HAP-1 (cell line): ENCODE results near the gene SCT.

Experiments used
- DNase-seq, 2 experiments: peaks; one replicate each; pipeline ENCODE4 v3.0.0-alpha.2; 2016 to 2020; ENCODE audit warnings: low spot score in 2 of 2
- H3K27me3 ChIP-seq: fragments of 250-450 bp; sonication (Bioruptor Pico); 2 replicates; pipeline ENCODE4 v1.5.1; 2020; ENCODE audit warnings: low read depth, mild to moderate bottlenecking, moderate library complexity
- H3K36me3 ChIP-seq: fragments of 250-450 bp; sonication (Bioruptor Pico); replicated peaks from 2 replicates; pipeline ENCODE4 v1.5.1; 2020; ENCODE audit warnings: mild to moderate bottlenecking
- H3K4me1 ChIP-seq: fragments of 250-450 bp; sonication (Bioruptor Pico); 2 replicates; pipeline ENCODE4 v1.5.1; 2020; ENCODE audit warnings: mild to moderate bottlenecking
- H3K4me3 ChIP-seq: fragments of 250-450 bp; sonication (Bioruptor Pico); 2 replicates; pipeline ENCODE4 v1.5.1; 2020; ENCODE audit warnings: mild to moderate bottlenecking, moderate library complexity
- H3K9me3 ChIP-seq: fragments of 250-450 bp; sonication (Bioruptor Pico); 2 replicates; pipeline ENCODE4 v1.5.1; 2020; ENCODE audit warnings: mild to moderate bottlenecking, moderate library complexity
- in situ Hi-C: fragments of 300-500 bp; cut with MboI; formaldehyde crosslinking; loops from 3 replicates; pipeline ENCODE4 v1.14.3; 2020; ENCODE audit warnings: low sequenced_read_pairs, inconsistent platforms, mixed read lengths

SCT gene

DNA sequence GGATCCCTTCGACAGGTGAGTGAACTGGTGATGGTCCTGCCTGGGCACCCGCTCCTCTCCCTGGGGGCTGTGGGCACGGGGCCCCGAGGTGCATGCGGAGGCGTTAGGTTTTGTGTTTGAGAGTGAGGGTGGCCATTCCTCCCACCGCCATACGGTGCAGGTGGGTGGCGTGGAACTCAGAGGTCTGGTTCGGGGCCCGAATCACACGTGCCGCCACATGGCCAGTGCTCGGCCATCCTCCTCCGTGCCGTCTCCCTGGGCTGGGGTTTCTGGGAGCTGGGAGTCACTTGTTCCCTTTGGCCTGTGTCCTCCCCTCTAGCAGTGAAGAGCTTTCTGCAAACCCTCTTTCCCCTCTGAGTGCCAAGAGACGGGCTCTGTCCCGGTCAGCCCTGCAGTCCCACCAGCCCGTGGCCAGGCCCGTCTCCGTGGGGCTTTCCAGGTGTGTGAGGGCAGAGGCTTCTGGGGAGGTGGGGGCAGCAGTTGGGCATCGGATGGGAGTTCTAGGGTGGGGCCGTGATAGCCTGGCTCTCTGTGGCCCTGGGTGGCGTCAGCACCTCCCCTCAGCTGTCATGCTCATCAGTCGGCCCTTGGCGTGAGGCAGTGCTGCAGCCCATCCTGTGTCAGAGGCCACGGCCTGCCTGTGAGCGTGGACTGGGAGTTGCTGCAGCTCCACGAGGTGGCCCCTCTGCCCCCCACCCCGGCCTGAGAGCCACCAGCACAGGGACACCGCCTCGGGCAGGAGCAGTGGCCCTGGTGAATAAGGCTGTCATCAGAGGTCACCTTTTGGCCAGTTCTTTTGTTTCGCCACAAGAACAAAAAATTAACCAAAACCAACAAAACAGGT lies 21.5 kb downstream of the SCT start:
- H3K36me3 ChIP-seq = peaks cover 89% of the 10 kb centered on the region
- no peaks in the 10 kb centered on the region for H3K9me3 ChIP-seq
- H3K4me1 ChIP-seq = no peaks in the 10 kb centered on the region
- in situ Hi-C loops = no loop called here
- H3K27me3 ChIP-seq = no peaks in the 10 kb centered on the region
- H3K4me3 ChIP-seq = no peak overlapping the region
- DNase-seq = no peak

DNA sequence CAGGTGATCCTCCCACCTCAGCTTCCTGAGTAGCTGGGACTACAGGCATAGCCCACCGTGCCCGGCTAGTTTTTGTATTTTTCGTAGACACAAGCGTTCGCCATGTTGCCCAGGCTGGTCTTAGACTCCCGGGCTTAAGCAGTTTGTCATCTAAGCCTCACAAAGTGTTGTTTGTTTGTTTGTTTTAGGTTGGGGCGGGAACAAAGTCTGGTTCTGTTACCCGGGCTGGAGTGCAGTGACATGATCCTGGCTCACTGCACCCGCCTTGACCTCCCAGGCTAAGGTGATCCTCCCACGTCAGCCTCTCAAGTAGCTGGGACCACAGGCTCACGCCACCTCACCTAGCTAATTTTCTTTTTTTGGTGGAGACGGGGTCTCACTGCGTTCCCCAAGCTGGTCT lies 23.8 kb downstream of the SCT start:
- Histone ChIP-seq H3K36me3 (peaks cover 83% of the 10 kb centered on the region), H3K27me3 (no peaks in the 10 kb centered on the region), H3K4me1 (no peaks in the 10 kb centered on the region), H3K4me3 (no peak overlapping the region), H3K9me3 (no peaks in the 10 kb centered on the region)
- DNase-seq = no peak
- in situ Hi-C loops = no loop called here

DNA sequence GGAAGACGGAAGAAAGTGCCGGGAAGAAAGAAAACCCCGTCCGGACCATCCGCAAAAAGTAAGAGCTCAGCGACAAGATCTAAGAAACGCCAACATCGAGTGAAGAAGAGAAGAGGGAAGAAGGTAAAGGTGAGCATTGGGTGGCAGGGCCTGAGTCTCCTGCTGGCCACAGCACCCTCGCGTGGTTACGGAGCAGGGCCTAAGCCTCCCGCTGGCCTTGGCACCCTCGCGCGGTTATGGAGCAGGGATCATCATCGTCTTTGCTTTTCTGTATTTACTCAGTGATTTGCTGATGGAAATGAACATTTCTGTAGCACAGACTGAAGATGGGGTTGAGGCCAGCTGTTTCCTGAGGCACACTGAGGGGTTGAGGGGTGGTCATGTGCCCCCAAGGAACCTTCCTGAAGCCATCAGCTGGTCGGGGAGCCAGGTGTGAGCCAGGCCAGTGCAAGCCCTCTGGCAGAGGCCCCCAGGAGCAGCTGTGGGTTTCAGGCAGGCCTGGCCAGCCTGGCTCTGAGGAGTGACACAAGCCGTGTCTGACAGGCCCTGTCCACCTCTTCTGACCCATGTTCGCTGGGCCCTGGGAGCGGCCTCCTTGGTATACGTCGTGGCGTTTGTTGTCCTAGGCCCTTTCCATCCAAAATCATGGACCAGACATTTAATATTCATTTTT lies 25.3 kb downstream of the SCT start:
- Histone ChIP-seq H3K36me3 (peaks cover 81% of the 10 kb centered on the region), H3K4me3 (no peak overlapping the region), H3K9me3 (no peaks in the 10 kb centered on the region), H3K27me3 (no peaks in the 10 kb centered on the region), H3K4me1 (no peaks in the 10 kb centered on the region)
- no peak for DNase-seq
- in situ Hi-C loops = no loop called here

DNA sequence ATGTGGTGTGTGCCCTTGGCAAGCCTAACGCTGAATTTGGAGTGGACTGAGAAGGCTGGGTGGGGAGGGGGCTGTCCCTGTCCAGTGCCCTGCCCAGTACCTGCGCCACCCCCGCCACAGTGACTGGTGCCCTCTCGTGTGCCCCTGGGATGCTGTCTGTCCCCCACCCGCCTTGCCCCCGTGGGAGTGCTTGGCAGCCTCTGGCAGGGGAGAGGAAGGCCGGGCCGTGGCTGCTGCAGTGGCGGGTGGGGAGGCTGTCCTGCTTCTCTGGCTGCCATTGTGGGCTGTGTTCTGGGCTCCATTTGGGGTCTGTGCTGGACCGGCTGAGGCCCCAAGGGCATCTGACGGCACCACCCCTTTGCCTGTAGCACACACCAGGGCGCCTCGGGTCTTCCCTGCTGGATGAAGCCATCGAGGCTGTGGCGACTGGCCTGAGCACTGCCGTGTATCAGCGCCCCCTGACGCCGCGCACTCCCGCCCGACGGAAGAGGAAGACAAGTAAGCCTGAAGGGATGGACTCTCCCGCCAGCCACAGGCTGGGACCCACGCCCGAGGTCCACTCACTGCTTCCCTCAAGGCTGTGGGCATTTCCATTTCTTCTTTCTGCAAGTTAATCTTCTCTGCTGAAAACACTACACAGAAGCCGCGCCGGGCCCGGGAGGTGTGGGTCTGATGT lies 28.8 kb downstream of the SCT start:
- H3K4me3 ChIP-seq = no peak overlapping the region
- peaks cover 82% of the 10 kb centered on the region for H3K36me3 ChIP-seq
- no peaks in the 10 kb centered on the region for H3K9me3 ChIP-seq
- no peaks in the 10 kb centered on the region for H3K4me1 ChIP-seq
- DNase-seq = no peak
- in situ Hi-C loops = no loop called here
- no peaks in the 10 kb centered on the region for H3K27me3 ChIP-seq

DNA sequence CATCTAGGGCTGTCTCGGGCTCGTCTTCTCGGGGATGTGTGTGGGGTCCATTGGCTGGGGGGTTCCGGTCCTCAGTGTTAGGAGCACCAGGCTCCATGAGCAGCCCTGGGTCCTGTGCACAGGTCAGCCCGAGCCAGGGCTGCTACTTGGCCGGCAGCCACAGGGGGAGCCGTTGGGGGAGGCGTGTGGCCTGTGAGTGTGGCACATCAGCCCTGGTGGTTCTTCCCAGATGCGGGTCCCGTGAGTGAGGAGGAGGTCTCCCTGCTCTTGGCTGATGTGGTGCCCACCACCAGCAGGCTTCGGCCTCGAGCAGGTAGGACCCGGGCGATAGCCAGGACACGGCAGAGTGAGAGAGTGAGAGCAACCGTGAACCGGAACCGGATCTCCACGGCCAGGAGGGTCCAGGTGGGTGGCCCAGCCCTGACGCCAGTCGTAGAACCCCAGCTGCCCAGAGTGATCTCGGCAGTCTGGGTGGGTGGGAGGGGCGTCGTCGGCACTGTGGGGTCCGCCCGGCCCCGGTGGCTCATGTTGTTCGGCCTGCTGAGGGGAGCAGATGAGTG lies 29.7 kb downstream of the SCT start:
- H3K27me3 ChIP-seq = no peaks in the 10 kb centered on the region
- H3K4me3 ChIP-seq = no peak overlapping the region
- H3K9me3 ChIP-seq = no peaks in the 10 kb centered on the region
- in situ Hi-C loops = no loop called here
- DNase-seq = no peak
- no peaks in the 10 kb centered on the region for H3K4me1 ChIP-seq
- peaks cover 84% of the 10 kb centered on the region for H3K36me3 ChIP-seq

DNA sequence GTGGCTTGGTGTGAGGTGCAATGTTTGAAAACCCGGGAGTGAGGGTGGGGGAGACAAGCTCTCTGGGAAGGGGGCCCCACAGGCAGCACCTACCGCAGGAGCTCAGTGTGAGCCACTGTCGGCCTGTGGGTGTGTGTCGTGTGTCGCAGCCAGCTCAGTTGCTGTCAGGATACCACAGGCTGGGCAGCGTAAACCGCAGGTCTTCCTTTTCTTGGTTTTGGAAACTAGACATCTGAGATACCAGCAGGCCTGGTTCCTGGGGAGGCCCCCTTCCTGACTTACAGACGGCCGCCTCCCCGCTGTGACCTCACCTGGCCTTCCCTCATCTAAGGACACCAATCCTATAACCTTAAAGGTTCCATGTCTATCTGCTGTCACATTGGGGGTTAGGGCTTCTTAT lies 30.6 kb downstream of the SCT start:
- no peak for DNase-seq
- Histone ChIP-seq H3K4me3 (no peak overlapping the region), H3K27me3 (no peaks in the 10 kb centered on the region), H3K36me3 (peaks cover 81% of the 10 kb centered on the region), H3K4me1 (no peaks in the 10 kb centered on the region), H3K9me3 (no peaks in the 10 kb centered on the region)
- in situ Hi-C loops = no loop called here

DNA sequence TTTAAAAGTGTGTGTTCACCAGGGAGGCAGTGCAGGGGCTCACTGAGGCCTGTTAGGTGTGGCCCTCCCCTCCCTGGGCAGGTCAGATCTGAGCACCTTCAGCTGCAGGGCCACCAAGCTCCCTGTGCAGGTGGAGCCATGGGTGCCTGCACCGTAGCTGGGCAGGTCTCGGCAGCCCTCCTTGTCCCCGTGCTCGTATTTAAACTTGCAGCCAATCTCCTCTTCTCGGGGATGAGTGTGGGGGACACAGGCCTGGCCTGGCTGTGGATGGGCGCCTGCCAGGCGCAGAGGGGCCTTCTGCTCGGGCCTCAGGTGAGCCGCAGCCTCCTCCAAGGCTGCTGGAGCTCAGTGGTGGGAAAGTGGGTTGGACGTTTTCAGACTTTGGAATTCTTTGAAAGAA lies 31.6 kb downstream of the SCT start:
- Histone ChIP-seq H3K27me3 (no peaks in the 10 kb centered on the region), H3K36me3 (peaks cover 84% of the 10 kb centered on the region), H3K9me3 (no peaks in the 10 kb centered on the region), H3K4me3 (no peak overlapping the region), H3K4me1 (no peaks in the 10 kb centered on the region)
- DNase-seq = no peak
- in situ Hi-C loops = no loop called here

DNA sequence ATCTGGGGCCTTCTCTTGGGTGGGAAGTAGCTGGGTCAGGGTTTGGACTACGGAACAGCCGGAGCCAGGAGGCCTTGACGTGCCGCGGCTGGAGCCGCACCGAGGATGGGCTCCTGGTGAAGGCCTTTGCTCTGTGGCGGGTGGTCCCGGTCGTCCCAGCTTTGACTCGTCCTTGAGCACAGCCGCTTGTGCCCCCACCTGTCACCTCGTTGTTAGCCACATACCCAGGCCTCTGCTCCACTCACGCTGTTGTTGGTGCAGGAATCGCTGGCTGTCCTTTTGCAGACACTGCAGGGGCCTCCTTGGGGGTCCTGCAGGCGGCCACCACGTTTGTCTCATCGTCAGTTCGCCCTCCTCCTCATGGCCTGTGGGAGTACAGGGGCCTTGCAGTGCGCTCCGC lies 33.6 kb downstream of the SCT start:
- in situ Hi-C loops = no loop called here
- no peaks in the 10 kb centered on the region for H3K4me1 ChIP-seq
- no peak overlapping the region for H3K4me3 ChIP-seq
- DNase-seq = no peak
- no peaks in the 10 kb centered on the region for H3K9me3 ChIP-seq
- H3K27me3 ChIP-seq = no peaks in the 10 kb centered on the region
- peaks cover 88% of the 10 kb centered on the region for H3K36me3 ChIP-seq

DNA sequence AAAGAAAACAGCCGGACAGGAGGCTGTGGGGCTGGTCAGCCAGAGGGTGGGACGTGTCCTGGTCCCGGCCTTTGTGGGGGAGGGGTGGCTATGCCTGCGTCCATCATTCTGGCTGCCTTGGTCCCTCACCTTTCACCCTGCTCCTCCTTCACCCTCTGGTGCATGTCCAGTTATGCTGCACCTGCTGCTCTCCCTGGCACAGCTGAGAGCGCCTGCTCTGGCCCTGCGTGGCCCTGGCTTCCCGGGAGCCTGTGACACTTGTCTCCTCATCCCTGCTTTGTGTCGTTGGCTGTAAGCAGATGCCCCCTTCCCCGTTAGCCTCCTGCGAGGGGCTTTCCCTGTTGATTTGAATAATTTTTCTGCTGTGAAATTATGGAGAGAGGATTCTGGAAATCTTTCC lies 34.1 kb downstream of the SCT start:
- DNase-seq = no peak
- H3K4me1 ChIP-seq = no peaks in the 10 kb centered on the region
- H3K27me3 ChIP-seq = no peaks in the 10 kb centered on the region
- no peak overlapping the region for H3K4me3 ChIP-seq
- in situ Hi-C loops = no loop called here
- H3K36me3 ChIP-seq = peaks cover 88% of the 10 kb centered on the region
- H3K9me3 ChIP-seq = no peaks in the 10 kb centered on the region

DNA sequence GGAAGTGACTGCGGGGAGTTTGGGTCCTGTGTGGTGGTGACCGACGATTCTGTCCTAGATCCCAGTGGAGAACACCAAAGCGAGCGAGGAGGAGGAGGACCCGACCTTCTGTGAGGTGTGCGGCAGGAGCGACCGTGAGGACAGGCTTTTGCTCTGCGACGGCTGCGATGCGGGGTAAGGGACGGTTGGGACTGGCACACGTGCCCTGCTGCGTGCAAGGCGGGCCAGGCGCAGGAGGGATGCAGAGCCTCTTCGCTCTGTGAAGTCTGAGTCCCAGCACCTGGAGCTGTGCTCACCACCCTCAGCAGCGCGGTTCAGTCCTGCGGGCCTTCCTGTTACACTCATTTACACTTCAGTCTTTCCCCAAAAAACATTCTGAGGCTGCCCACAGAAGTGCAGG lies 34.5 kb downstream of the SCT start:
- Histone ChIP-seq H3K9me3 (no peaks in the 10 kb centered on the region), H3K27me3 (no peaks in the 10 kb centered on the region), H3K36me3 (peaks cover 88% of the 10 kb centered on the region), H3K4me1 (no peaks in the 10 kb centered on the region), H3K4me3 (no peak overlapping the region)
- DNase-seq = no peak
- in situ Hi-C loops = no loop called here

DNA sequence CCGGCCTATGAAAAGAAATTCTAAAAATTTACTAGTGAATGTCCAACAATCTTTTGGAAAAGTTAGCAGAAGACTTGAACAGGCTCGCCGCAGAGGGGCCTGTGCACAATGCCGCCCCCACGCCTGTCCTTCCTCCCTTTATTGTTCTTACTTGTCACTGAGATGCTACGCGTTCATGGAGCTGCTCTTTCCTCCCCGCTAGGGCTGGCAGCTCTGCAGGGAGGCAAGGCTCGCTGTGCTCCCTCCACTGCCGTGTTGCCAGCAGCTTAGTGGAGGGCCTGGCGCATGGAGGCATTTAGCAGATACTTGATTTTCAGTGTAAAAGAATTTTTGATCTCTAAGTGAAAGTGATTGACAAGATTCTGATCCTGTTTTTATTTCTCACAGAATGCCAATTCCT lies 36.0 kb downstream of the SCT start:
- in situ Hi-C loops = no loop called here
- no peaks in the 10 kb centered on the region for H3K27me3 ChIP-seq

DNA sequence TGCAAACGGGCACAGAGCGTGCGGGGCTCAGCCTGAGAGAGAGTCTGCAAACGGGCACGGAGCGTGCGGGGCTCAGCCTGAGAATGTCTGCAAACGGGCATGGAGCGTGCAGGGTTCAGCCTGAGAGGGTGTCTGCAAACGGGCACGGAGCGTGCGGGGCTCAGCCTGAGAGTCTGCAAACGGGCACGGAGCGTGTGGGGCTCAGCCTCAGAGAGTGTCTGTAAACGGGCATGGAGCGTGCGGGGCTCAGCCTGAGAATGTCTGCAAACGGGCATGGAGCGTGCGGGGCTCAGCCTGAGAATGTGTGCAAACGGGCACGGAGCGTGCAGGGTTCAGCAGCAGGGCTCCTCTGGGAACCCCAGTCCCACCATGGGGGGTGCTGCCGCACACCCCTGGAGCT lies 37.2 kb downstream of the SCT start:
- peaks cover 82% of the 10 kb centered on the region for H3K36me3 ChIP-seq
- H3K27me3 ChIP-seq = no peaks in the 10 kb centered on the region
- no peak for DNase-seq
- no peak overlapping the region for H3K4me3 ChIP-seq
- H3K4me1 ChIP-seq = no peaks in the 10 kb centered on the region
- in situ Hi-C loops = no loop called here
- no peaks in the 10 kb centered on the region for H3K9me3 ChIP-seq

More for the DNA sequence above, 36.0 kb downstream of the SCT start:
- Histone ChIP-seq H3K9me3 (no peaks in the 10 kb centered on the region), H3K4me3 (no peak overlapping the region), H3K36me3 (peaks cover 91% of the 10 kb centered on the region), H3K4me1 (no peaks in the 10 kb centered on the region)
- DNase-seq = no peak

DNA sequence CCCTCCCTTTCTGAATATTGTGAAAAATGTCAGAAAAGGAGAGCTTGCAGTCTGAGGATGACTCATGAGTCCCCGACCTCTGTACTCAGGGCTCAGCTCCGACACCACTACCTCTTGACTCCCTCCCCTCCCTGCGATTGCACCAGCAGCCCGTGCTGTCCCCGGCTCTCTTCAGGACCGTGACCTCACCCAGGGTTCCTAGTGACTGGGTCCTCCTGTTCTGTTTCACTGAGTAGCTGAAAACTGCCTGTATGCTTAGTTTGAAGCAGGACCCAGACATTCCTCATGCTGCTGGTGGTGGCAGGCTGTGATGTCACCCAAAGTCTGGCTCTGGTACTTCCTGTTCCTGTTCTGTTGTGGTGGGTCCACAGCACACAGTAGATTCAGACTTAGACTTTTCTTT lies 39.0 kb downstream of the SCT start:
- no peaks in the 10 kb centered on the region for H3K27me3 ChIP-seq
- peaks cover 72% of the 10 kb centered on the region for H3K36me3 ChIP-seq
- H3K4me3 ChIP-seq = no peak overlapping the region
- no peaks in the 10 kb centered on the region for H3K4me1 ChIP-seq
- no peaks in the 10 kb centered on the region for H3K9me3 ChIP-seq
- in situ Hi-C loops = no loop called here
- DNase-seq = no peak

DNA sequence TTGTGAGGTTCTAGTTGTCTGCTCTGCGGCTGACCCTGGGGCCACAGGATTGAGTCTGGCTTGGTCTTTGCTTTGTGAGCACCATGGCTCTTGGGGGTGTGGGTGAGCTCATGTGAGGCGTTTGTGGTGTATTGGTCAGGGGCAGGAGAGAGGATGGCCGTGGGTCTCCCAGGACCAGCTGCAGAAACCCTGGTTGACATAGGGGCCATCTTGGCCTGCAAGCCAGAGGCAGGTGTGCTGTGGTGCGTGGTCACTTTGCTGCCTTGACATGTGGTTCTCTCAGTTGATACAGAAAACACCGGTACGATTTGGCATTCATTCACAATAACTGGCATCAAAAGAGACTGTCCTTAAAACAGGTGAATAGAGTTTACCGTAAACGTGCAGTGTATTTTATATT lies 39.4 kb downstream of the SCT start:
- DNase-seq = no peak
- Histone ChIP-seq H3K36me3 (peaks cover 72% of the 10 kb centered on the region), H3K4me3 (no peak overlapping the region), H3K27me3 (no peaks in the 10 kb centered on the region), H3K4me1 (no peaks in the 10 kb centered on the region), H3K9me3 (no peaks in the 10 kb centered on the region)
- in situ Hi-C loops = no loop called here
